Erythroblast (primary cell): ENCODE results near the gene AURKAIP1.

Experiments used
- GATA1 ChIP-seq: IDR thresholded peaks from 2 replicates; pipeline ENCODE4 v1.6.1; 2011; ENCODE audit warnings: low read depth, mild to moderate bottlenecking, control low read depth, low read length, moderate library complexity
- POLR2A ChIP-seq: IDR thresholded peaks from 2 replicates; pipeline ENCODE4 v1.6.1; 2011; ENCODE audit warnings: mild to moderate bottlenecking, low read length

- TF ChIP-seq POLR2A (no peak), GATA1 (no peak)
Observed at GRCh38 chr1:1398677-1399186, 23.7 kb upstream of the AURKAIP1 start.
